GM21529 (cell line): ENCODE measurements around the gene GMEB2.

ENCODE experiments used
- ATAC-seq: cut with Tn5 transposase; IDR thresholded peaks from one replicate; pipeline ENCODE4 v1.9.1; 2021; ENCODE audit not compliant: unreplicated experiment

The GMEB2 gene

GRCh38 chr20:63547725-63548480 lies 79.0 kb downstream of the GMEB2 start, which contains the start of gene SRMS:
SRMS (minus strand) TSS chr20:63547749; CDS start chr20:63547463, 286 bp downstream.
- no peak for ATAC-seq

GRCh38 chr20:63546956-63547724 lies 79.8 kb downstream of the GMEB2 start:
- no peak for ATAC-seq

- no peak for ATAC-seq
Measured at GRCh38 chr20:63546256-63546955, 80.5 kb downstream of the GMEB2 start.

- no peak for ATAC-seq
Measured at GRCh38 chr20:63545814-63546213, 81.1 kb downstream of the GMEB2 start.

- ATAC-seq: no peak
Measured at GRCh38 chr20:63544958-63545516, 81.9 kb downstream of the GMEB2 start.

- no peak for ATAC-seq
Measured at GRCh38 chr20:63544241-63544957, 82.5 kb downstream of the GMEB2 start.

GRCh38 chr20:63543733-63544132 lies 83.2 kb downstream of the GMEB2 start:
- no peak for ATAC-seq

- ATAC-seq: no peak
Measured at GRCh38 chr20:63543131-63543530, 83.8 kb downstream of the GMEB2 start.

GRCh38 chr20:63542696-63543095 lies 84.2 kb downstream of the GMEB2 start:
- ATAC-seq: no peak

GRCh38 chr20:63542031-63542559 lies 84.8 kb downstream of the GMEB2 start:
- ATAC-seq: no peak

- no peak for ATAC-seq
Measured at GRCh38 chr20:63541371-63541770, 85.5 kb downstream of the GMEB2 start.

- ATAC-seq: no peak
Measured at GRCh38 chr20:63540417-63541186, 86.3 kb downstream of the GMEB2 start.

- ATAC-seq: no peak
Measured at GRCh38 chr20:63539441-63540370, 87.2 kb downstream of the GMEB2 start.

GRCh38 chr20:63539092-63539430 lies 87.8 kb downstream of the GMEB2 start:
- no peak for ATAC-seq

- ATAC-seq: no peak
Measured at GRCh38 chr20:63538204-63539091, 88.5 kb downstream of the GMEB2 start.
